Measurements from ENCODE around the gene MAP3K13.

MAP3K13 gene

GRCh38 chr3:185489462-185489861, 126.5 kb downstream of the MAP3K13 start:
- no peak for DNase-seq (ENCODE audit: low spot score)
- no peak overlapping the region for H2BK120ac ChIP-seq (ENCODE audit: low read depth, low read length)
- H3K4me2 ChIP-seq (ENCODE audit: insufficient read depth, low read length, poor library complexity, severe bottlenecking) = no peak overlapping the region
- H3K18ac ChIP-seq (ENCODE audit: low read length) = no peak overlapping the region
- no peak overlapping the region for H2BK5ac ChIP-seq (ENCODE audit: low read length)
- no peaks in the 10 kb centered on the region for H3K27me3 ChIP-seq (ENCODE audit: control insufficient read depth in 3 of 3, insufficient read depth in 3 of 3, low read depth in 1 of 3, low read length in 3 of 3)
- no peaks in the 10 kb centered on the region for H3K79me1 ChIP-seq (ENCODE audit: low read depth, low read length)
- no peak overlapping the region for H3K23ac ChIP-seq (ENCODE audit: low read depth, low read length, poor library complexity)
- no peak overlapping the region for H3K14ac ChIP-seq (ENCODE audit: low read length)
- no peak overlapping the region for H3K4me3 ChIP-seq (ENCODE audit: low read length in 2 of 2)
- no peak overlapping the region for H3K27ac ChIP-seq (replicated peaks; ENCODE audit: low read length)
- H3K4ac ChIP-seq (ENCODE audit: low read length) = no peak overlapping the region
- H2BK15ac ChIP-seq (ENCODE audit: low read length) = no peak overlapping the region
- no peak overlapping the region for H2AK5ac ChIP-seq (ENCODE audit: low read depth, low read length)
- H2AFZ ChIP-seq (ENCODE audit: low read length) = no peak overlapping the region
- peaks cover 9 to 67% of the 10 kb centered on the region in 2 donors for H3K36me3 ChIP-seq (replicated peaks in 1 of 2; ENCODE audit: control insufficient read depth in 2 of 2, insufficient read depth in 2 of 2, low read length in 2 of 2)
- H4K8ac ChIP-seq (ENCODE audit: low read depth, low read length) = no peak overlapping the region
- no CpG with 5 or more reads among the region's 3 CpGs for WGBS, 2 donors (ENCODE audit: extremely low coverage in 2 of 2, insufficient read length in 2 of 2, insufficient replicate concordance in 1 of 2)
- H2BK12ac ChIP-seq (ENCODE audit: low read length) = no peak overlapping the region
- H3K9ac ChIP-seq (ENCODE audit: low read depth, low read length, poor library complexity) = no peak overlapping the region
- H3K9me3 ChIP-seq (replicated peaks in 1 of 2; ENCODE audit: control insufficient read depth in 2 of 2, insufficient read depth in 1 of 2, low read depth in 1 of 2, low read length in 2 of 2) = no peaks in the 10 kb centered on the region
- no peak overlapping the region for H4K91ac ChIP-seq (ENCODE audit: low read depth, low read length, poor library complexity)
- H3K4me1 ChIP-seq (ENCODE audit: control insufficient read depth in 2 of 2, insufficient read depth in 1 of 2, low read depth in 1 of 2, low read length in 2 of 2) = no peaks in the 10 kb centered on the region

GRCh38 chr3:185490241-185490640, 127.3 kb downstream of the MAP3K13 start:
- Histone ChIP-seq H3K18ac (ENCODE audit: low read length) (no peak overlapping the region), H3K4ac (ENCODE audit: low read length) (no peak overlapping the region), H3K27me3 (ENCODE audit: control insufficient read depth in 3 of 3, insufficient read depth in 3 of 3, low read depth in 1 of 3, low read length in 3 of 3) (no peaks in the 10 kb centered on the region), H4K91ac (ENCODE audit: low read depth, low read length, poor library complexity) (no peak overlapping the region), H4K8ac (ENCODE audit: low read depth, low read length) (no peak overlapping the region), H2BK12ac (ENCODE audit: low read length) (no peak overlapping the region), H3K9ac (ENCODE audit: low read depth, low read length, poor library complexity) (no peak overlapping the region), H3K36me3 (replicated peaks in 1 of 2; ENCODE audit: control insufficient read depth in 2 of 2, insufficient read depth in 2 of 2, low read length in 2 of 2) (peaks cover 9 to 75% of the 10 kb centered on the region in 2 donors), H2AK5ac (ENCODE audit: low read depth, low read length) (no peak overlapping the region), H2BK120ac (ENCODE audit: low read depth, low read length) (no peak overlapping the region), H3K79me1 (ENCODE audit: low read depth, low read length) (no peaks in the 10 kb centered on the region), H2AFZ (ENCODE audit: low read length) (no peak overlapping the region), H3K4me1 (ENCODE audit: control insufficient read depth in 2 of 2, insufficient read depth in 1 of 2, low read depth in 1 of 2, low read length in 2 of 2) (no peaks in the 10 kb centered on the region), H3K14ac (ENCODE audit: low read length) (no peak overlapping the region), H3K23ac (ENCODE audit: low read depth, low read length, poor library complexity) (no peak overlapping the region), H3K4me3 (ENCODE audit: low read length in 2 of 2) (no peak overlapping the region), H2BK15ac (ENCODE audit: low read length) (no peak overlapping the region), H3K27ac (replicated peaks; ENCODE audit: low read length) (no peak overlapping the region), H3K4me2 (ENCODE audit: insufficient read depth, low read length, poor library complexity, severe bottlenecking) (no peak overlapping the region), H2BK5ac (ENCODE audit: low read length) (no peak overlapping the region), H3K9me3 (replicated peaks in 1 of 2; ENCODE audit: control insufficient read depth in 2 of 2, insufficient read depth in 1 of 2, low read depth in 1 of 2, low read length in 2 of 2) (no peaks in the 10 kb centered on the region)
- no CpG with 5 or more reads among the region's 4 CpGs for WGBS, 2 donors (ENCODE audit: extremely low coverage in 2 of 2, insufficient read length in 2 of 2, insufficient replicate concordance in 1 of 2)
- DNase-seq (ENCODE audit: low spot score) = no peak

- peaks cover 3% of the 10 kb centered on the region for H3K79me1 ChIP-seq (ENCODE audit: low read depth, low read length)
- H2BK5ac ChIP-seq (ENCODE audit: low read length) = no peak within 1 kb of the TSS
Measured at GRCh38 chr3:185498503-185499396, 135.8 kb downstream of the MAP3K13 start, which contains the start of gene TMEM41A. TSS of gene TMEM41A (minus strand) at chr3:185499035. CDS start at chr3:185498961, 74 bp downstream.

GRCh38 chr3:185502987-185503386, 140.1 kb downstream of the MAP3K13 start:
- Histone ChIP-seq H3K4me1 (ENCODE audit: control insufficient read depth in 2 of 2, insufficient read depth in 1 of 2, low read depth in 1 of 2, low read length in 2 of 2) (no peaks in the 10 kb centered on the region), H2BK12ac (ENCODE audit: low read length) (no peak overlapping the region), H2BK120ac (ENCODE audit: low read depth, low read length) (no peak overlapping the region), H2AK5ac (ENCODE audit: low read depth, low read length) (no peak overlapping the region), H4K91ac (ENCODE audit: low read depth, low read length, poor library complexity) (no peak overlapping the region), H3K27me3 (ENCODE audit: control insufficient read depth in 3 of 3, insufficient read depth in 3 of 3, low read depth in 1 of 3, low read length in 3 of 3) (peaks cover 0 to 8% (median 2%) of the 10 kb centered on the region in 3 experiments), H3K9ac (ENCODE audit: low read depth, low read length, poor library complexity) (no peak overlapping the region), H2AFZ (ENCODE audit: low read length) (peak overlapping the region; percentile 26), H3K4ac (ENCODE audit: low read length) (no peak overlapping the region), H3K14ac (ENCODE audit: low read length) (no peak overlapping the region), H3K23ac (ENCODE audit: low read depth, low read length, poor library complexity) (no peak overlapping the region), H3K18ac (ENCODE audit: low read length) (no peak overlapping the region), H3K4me3 (ENCODE audit: low read length in 2 of 2) (peak overlapping the region in 1 of 2 donors; percentile 27), H3K9me3 (replicated peaks in 1 of 2; ENCODE audit: control insufficient read depth in 2 of 2, insufficient read depth in 1 of 2, low read depth in 1 of 2, low read length in 2 of 2) (no peaks in the 10 kb centered on the region), H3K27ac (replicated peaks; ENCODE audit: low read length) (no peak overlapping the region), H3K4me2 (ENCODE audit: insufficient read depth, low read length, poor library complexity, severe bottlenecking) (no peak overlapping the region), H2BK5ac (ENCODE audit: low read length) (no peak overlapping the region), H2BK15ac (ENCODE audit: low read length) (no peak overlapping the region), H4K8ac (ENCODE audit: low read depth, low read length) (no peak overlapping the region), H3K79me1 (ENCODE audit: low read depth, low read length) (no peaks in the 10 kb centered on the region), H3K36me3 (replicated peaks in 1 of 2; ENCODE audit: control insufficient read depth in 2 of 2, insufficient read depth in 2 of 2, low read length in 2 of 2) (no peaks in the 10 kb centered on the region)
- no CpG with 5 or more reads among the region's 3 CpGs for WGBS, 2 donors (ENCODE audit: extremely low coverage in 2 of 2, insufficient read length in 2 of 2, insufficient replicate concordance in 1 of 2)
- DNase-seq (ENCODE audit: low spot score) = no peak

More at GRCh38 chr3:185498503-185499396, 135.8 kb downstream of the MAP3K13 start, which contains the start of gene TMEM41A:
- DNase-seq (ENCODE audit: low spot score) = peak; percentile 86
- peak within 1 kb of the TSS; percentile 96 for H2AFZ ChIP-seq (ENCODE audit: low read length)
- H3K14ac ChIP-seq (ENCODE audit: low read length) = peak within 1 kb of the TSS; percentile 87
- peak within 1 kb of the TSS; percentile 90 to 98 for H3K4me3 ChIP-seq (ENCODE audit: low read length in 2 of 2)
- no peak within 1 kb of the TSS for H3K4ac ChIP-seq (ENCODE audit: low read length)
- peak within 1 kb of the TSS; percentile 56 for H4K8ac ChIP-seq (ENCODE audit: low read depth, low read length)
- peak within 1 kb of the TSS; percentile 43 for H2BK120ac ChIP-seq (ENCODE audit: low read depth, low read length)
- H3K9me3 ChIP-seq (replicated peaks in 1 of 2; ENCODE audit: control insufficient read depth in 2 of 2, insufficient read depth in 1 of 2, low read depth in 1 of 2, low read length in 2 of 2) = no peaks in the 10 kb centered on the region
- H3K27me3 ChIP-seq (ENCODE audit: control insufficient read depth in 3 of 3, insufficient read depth in 3 of 3, low read depth in 1 of 3, low read length in 3 of 3) = peaks cover 0 to 2% (median 0%) of the 10 kb centered on the region in 3 experiments
- peaks cover 0 to 4% of the 10 kb centered on the region in 2 donors for H3K4me1 ChIP-seq (ENCODE audit: control insufficient read depth in 2 of 2, insufficient read depth in 1 of 2, low read depth in 1 of 2, low read length in 2 of 2)
- no peak within 1 kb of the TSS for H3K27ac ChIP-seq (replicated peaks; ENCODE audit: low read length)
- no peak within 1 kb of the TSS for H4K91ac ChIP-seq (ENCODE audit: low read depth, low read length, poor library complexity)
- H3K18ac ChIP-seq (ENCODE audit: low read length) = peak within 1 kb of the TSS; percentile 95
- H2BK15ac ChIP-seq (ENCODE audit: low read length) = peak within 1 kb of the TSS; percentile 51
- peak within 1 kb of the TSS; percentile 96 for H3K23ac ChIP-seq (ENCODE audit: low read depth, low read length, poor library complexity)
- H2BK12ac ChIP-seq (ENCODE audit: low read length) = no peak within 1 kb of the TSS
- peak within 1 kb of the TSS; percentile 96 for H3K9ac ChIP-seq (ENCODE audit: low read depth, low read length, poor library complexity)
- peak within 1 kb of the TSS; percentile 72 for H3K4me2 ChIP-seq (ENCODE audit: insufficient read depth, low read length, poor library complexity, severe bottlenecking)
- no peak within 1 kb of the TSS for H2AK5ac ChIP-seq (ENCODE audit: low read depth, low read length)
- no CpG with 5 or more reads among the region's 82 CpGs for whole genome bisulfite sequencing, 2 donors (ENCODE audit: extremely low coverage in 2 of 2, insufficient read length in 2 of 2, insufficient replicate concordance in 1 of 2)
- peaks cover 6 to 31% of the 10 kb centered on the region in 2 donors for H3K36me3 ChIP-seq (replicated peaks in 1 of 2; ENCODE audit: control insufficient read depth in 2 of 2, insufficient read depth in 2 of 2, low read length in 2 of 2)
